ENCODE results near the gene ORC3.

Gene ORC3

DNA sequence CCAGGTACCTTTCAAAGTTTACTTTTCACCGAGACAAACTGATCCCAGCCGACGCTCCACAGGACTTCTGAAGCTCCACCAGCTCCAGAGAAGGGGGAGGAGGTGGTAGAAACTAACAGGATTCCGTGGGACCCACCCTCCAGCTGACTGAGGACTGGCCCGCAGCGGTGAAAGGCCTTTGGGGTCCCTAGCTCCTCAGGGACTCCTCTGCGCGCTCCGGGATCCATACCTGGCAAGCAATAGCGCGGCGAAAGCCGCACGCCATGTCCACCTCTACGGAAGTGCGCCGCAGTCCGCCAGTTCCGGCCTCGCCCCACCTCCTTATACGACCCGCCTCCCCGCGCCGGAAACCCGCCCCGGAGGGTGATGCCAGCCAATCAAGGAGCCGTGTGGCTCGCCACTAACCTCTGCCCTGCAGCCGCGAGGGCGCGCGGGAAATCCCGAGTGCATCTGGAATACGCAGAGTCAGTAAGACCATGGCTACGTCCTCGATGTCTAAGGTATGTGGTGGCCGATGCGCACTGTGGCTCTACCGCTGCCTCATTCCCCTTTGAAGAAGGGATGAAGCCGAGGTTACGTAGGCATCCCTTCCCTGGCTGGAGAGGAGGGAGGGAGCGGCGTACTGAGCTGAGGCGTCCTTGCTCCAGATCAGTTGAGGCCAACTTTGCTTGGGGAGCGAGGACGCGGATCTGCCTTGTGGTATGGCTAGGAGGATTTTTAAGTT lies at the start of gene ORC3, which contains the start of gene RARS2 (continued):
- TF ChIP-seq GLIS2 (tag by site-specific recombination; IDR thresholded peaks at IDR 0.05) (no peak), ZNF548 (tag by site-specific recombination; IDR thresholded peaks at IDR 0.05) (no peak), ZNF302 (tag by site-specific recombination; IDR thresholded peaks at IDR 0.05; ENCODE audit: low read depth) (no peak), ZNF76 (tag by site-specific recombination; IDR thresholded peaks at IDR 0.05; ENCODE audit: borderline replicate concordance, low read depth) (peak; percentile 95), ZNF626 (tag by site-specific recombination; IDR thresholded peaks at IDR 0.05) (no peak), ZNF37A (tag by site-specific recombination; IDR thresholded peaks at IDR 0.05) (no peak), ZNF24 (tag by site-specific recombination; IDR thresholded peaks at IDR 0.05) (no peak; the same call in 1 of the 2 replicates), ZNF341 (tag by site-specific recombination; IDR thresholded peaks at IDR 0.05; ENCODE audit: low read depth) (no peak), ZNF23 (tag by site-specific recombination; IDR thresholded peaks at IDR 0.05; ENCODE audit: borderline replicate concordance) (no peak), ZNF311 (tag by site-specific recombination; IDR thresholded peaks at IDR 0.05; ENCODE audit: borderline replicate concordance) (no peak), ZNF571 (tag by site-specific recombination; IDR thresholded peaks at IDR 0.05) (no peak), ZNF624 (tag by site-specific recombination; IDR thresholded peaks at IDR 0.05) (no peak), ZNF2 (tag by site-specific recombination; IDR thresholded peaks at IDR 0.05) (peak; percentile 87), MYNN (tag by site-specific recombination; IDR thresholded peaks at IDR 0.05; ENCODE audit: borderline replicate concordance) (no peak), ZNF677 (tag by site-specific recombination; IDR thresholded peaks at IDR 0.05) (no peak), ZNF530 (tag by site-specific recombination; IDR thresholded peaks at IDR 0.05; ENCODE audit: low read depth) (no peak), ZNF211 (tag by site-specific recombination; IDR thresholded peaks at IDR 0.05; ENCODE audit: low read depth) (no peak), HOXA7 (CRISPR knock-in tag; IDR thresholded peaks at IDR 0.05; ENCODE audit: borderline replicate concordance) (no peak)
- TF ChIP-seq, protein P1, sequence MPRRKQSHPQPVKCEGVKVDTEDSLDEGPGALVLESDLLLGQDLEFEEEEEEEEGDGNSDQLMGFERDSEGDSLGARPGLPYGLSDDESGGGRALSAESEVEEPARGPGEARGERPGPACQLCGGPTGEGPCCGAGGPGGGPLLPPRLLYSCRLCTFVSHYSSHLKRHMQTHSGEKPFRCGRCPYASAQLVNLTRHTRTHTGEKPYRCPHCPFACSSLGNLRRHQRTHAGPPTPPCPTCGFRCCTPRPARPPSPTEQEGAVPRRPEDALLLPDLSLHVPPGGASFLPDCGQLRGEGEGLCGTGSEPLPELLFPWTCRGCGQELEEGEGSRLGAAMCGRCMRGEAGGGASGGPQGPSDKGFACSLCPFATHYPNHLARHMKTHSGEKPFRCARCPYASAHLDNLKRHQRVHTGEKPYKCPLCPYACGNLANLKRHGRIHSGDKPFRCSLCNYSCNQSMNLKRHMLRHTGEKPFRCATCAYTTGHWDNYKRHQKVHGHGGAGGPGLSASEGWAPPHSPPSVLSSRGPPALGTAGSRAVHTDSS (tag by site-specific recombination; IDR thresholded peaks at IDR 0.05) = no peak
- TF ChIP-seq, protein P2, sequence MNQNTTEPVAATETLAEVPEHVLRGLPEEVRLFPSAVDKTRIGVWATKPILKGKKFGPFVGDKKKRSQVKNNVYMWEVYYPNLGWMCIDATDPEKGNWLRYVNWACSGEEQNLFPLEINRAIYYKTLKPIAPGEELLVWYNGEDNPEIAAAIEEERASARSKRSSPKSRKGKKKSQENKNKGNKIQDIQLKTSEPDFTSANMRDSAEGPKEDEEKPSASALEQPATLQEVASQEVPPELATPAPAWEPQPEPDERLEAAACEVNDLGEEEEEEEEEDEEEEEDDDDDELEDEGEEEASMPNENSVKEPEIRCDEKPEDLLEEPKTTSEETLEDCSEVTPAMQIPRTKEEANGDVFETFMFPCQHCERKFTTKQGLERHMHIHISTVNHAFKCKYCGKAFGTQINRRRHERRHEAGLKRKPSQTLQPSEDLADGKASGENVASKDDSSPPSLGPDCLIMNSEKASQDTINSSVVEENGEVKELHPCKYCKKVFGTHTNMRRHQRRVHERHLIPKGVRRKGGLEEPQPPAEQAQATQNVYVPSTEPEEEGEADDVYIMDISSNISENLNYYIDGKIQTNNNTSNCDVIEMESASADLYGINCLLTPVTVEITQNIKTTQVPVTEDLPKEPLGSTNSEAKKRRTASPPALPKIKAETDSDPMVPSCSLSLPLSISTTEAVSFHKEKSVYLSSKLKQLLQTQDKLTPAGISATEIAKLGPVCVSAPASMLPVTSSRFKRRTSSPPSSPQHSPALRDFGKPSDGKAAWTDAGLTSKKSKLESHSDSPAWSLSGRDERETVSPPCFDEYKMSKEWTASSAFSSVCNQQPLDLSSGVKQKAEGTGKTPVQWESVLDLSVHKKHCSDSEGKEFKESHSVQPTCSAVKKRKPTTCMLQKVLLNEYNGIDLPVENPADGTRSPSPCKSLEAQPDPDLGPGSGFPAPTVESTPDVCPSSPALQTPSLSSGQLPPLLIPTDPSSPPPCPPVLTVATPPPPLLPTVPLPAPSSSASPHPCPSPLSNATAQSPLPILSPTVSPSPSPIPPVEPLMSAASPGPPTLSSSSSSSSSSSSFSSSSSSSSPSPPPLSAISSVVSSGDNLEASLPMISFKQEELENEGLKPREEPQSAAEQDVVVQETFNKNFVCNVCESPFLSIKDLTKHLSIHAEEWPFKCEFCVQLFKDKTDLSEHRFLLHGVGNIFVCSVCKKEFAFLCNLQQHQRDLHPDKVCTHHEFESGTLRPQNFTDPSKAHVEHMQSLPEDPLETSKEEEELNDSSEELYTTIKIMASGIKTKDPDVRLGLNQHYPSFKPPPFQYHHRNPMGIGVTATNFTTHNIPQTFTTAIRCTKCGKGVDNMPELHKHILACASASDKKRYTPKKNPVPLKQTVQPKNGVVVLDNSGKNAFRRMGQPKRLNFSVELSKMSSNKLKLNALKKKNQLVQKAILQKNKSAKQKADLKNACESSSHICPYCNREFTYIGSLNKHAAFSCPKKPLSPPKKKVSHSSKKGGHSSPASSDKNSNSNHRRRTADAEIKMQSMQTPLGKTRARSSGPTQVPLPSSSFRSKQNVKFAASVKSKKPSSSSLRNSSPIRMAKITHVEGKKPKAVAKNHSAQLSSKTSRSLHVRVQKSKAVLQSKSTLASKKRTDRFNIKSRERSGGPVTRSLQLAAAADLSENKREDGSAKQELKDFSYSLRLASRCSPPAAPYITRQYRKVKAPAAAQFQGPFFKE (tag by site-specific recombination; IDR thresholded peaks at IDR 0.05; ENCODE audit: borderline replicate concordance) = no peak
- TF ChIP-seq, protein P3, sequence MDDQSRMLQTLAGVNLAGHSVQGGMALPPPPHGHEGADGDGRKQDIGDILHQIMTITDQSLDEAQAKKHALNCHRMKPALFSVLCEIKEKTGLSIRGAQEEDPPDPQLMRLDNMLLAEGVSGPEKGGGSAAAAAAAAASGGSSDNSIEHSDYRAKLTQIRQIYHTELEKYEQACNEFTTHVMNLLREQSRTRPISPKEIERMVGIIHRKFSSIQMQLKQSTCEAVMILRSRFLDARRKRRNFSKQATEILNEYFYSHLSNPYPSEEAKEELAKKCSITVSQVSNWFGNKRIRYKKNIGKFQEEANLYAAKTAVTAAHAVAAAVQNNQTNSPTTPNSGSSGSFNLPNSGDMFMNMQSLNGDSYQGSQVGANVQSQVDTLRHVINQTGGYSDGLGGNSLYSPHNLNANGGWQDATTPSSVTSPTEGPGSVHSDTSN (CRISPR knock-in tag; IDR thresholded peaks at IDR 0.05) = peak; percentile 49; the same call in 1 of the 2 replicates
- TF ChIP-seq, protein P4, sequence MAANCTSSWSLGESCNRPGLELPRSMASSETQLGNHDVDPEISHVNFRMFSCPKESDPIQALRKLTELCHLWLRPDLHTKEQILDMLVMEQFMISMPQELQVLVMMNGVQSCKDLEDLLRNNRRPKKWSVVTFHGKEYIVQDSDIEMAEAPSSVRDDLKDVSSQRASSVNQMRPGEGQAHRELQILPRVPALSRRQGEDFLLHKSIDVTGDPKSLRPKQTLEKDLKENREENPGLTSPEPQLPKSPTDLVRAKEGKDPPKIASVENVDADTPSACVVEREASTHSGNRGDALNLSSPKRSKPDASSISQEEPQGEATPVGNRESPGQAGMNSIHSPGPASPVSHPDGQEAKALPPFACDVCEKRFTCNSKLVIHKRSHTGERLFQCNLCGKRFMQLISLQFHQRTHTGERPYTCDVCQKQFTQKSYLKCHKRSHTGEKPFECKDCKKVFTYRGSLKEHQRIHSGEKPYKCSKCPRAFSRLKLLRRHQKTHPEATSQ (tag by site-specific recombination; IDR thresholded peaks at IDR 0.05) = 0 out of 2 replicates have a peak, but pooled peaks have one; percentile 32
- TF ChIP-seq, protein P5, sequence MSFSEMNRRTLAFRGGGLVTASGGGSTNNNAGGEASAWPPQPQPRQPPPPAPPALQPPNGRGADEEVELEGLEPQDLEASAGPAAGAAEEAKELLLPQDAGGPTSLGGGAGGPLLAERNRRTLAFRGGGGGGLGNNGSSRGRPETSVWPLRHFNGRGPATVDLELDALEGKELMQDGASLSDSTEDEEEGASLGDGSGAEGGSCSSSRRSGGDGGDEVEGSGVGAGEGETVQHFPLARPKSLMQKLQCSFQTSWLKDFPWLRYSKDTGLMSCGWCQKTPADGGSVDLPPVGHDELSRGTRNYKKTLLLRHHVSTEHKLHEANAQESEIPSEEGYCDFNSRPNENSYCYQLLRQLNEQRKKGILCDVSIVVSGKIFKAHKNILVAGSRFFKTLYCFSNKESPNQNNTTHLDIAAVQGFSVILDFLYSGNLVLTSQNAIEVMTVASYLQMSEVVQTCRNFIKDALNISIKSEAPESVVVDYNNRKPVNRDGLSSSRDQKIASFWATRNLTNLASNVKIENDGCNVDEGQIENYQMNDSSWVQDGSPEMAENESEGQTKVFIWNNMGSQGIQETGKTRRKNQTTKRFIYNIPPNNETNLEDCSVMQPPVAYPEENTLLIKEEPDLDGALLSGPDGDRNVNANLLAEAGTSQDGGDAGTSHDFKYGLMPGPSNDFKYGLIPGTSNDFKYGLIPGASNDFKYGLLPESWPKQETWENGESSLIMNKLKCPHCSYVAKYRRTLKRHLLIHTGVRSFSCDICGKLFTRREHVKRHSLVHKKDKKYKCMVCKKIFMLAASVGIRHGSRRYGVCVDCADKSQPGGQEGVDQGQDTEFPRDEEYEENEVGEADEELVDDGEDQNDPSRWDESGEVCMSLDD (tag by site-specific recombination; IDR thresholded peaks at IDR 0.05) = no peak
- TF ChIP-seq, protein P6, sequence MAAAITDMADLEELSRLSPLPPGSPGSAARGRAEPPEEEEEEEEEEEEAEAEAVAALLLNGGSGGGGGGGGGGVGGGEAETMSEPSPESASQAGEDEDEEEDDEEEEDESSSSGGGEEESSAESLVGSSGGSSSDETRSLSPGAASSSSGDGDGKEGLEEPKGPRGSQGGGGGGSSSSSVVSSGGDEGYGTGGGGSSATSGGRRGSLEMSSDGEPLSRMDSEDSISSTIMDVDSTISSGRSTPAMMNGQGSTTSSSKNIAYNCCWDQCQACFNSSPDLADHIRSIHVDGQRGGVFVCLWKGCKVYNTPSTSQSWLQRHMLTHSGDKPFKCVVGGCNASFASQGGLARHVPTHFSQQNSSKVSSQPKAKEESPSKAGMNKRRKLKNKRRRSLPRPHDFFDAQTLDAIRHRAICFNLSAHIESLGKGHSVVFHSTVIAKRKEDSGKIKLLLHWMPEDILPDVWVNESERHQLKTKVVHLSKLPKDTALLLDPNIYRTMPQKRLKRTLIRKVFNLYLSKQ (tag by site-specific recombination; IDR thresholded peaks at IDR 0.05; ENCODE audit: borderline replicate concordance) = no peak
